ENCODE measurements around the gene B3GNT9.

The B3GNT9 gene

GRCh38 chr16:67184995-67185650 lies 34.3 kb upstream of the B3GNT9 start:
- DNase-seq = peak; percentile 86

GRCh38 chr16:67184453-67184994 lies 33.7 kb upstream of the B3GNT9 start:
- DNase-seq = no peak

GRCh38 chr16:67183627-67184452 lies 33.0 kb upstream of the B3GNT9 start, which contains the start of gene MATCAP1:
TSS of gene MATCAP1 (minus strand) at chr16:67183963. CDS start at chr16:67180610, 3,353 bp downstream.
- DNase-seq = peak; percentile 98

- no peak for DNase-seq
Measured at GRCh38 chr16:67183284-67183626, 32.5 kb upstream of the B3GNT9 start.

- DNase-seq = no peak
Measured at GRCh38 chr16:67182288-67182687, 31.5 kb upstream of the B3GNT9 start.

- peak; percentile 70 for DNase-seq
Measured at GRCh38 chr16:67181346-67181745, 30.5 kb upstream of the B3GNT9 start.

DNA sequence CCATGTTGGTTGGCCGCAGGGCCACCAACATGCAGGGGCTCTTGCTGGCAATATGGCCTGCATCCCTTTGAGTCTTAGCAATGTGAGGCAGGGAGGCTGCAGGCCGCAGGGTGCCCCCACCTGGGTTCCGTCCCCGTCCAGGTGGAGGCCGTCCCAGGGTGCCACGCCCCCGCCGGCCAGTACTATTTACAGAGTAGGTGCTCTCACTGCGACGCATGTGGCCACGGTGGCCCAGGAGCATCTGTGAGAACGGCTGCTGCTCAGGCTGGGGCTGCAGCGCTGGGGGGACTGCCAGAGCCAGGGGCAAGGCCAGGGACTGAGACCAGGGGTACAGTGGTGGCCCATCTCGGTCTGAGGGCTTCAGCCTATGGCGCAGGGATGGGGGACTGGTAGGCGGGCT lies 29.4 kb upstream of the B3GNT9 start:
- DNase-seq = no peak

DNA sequence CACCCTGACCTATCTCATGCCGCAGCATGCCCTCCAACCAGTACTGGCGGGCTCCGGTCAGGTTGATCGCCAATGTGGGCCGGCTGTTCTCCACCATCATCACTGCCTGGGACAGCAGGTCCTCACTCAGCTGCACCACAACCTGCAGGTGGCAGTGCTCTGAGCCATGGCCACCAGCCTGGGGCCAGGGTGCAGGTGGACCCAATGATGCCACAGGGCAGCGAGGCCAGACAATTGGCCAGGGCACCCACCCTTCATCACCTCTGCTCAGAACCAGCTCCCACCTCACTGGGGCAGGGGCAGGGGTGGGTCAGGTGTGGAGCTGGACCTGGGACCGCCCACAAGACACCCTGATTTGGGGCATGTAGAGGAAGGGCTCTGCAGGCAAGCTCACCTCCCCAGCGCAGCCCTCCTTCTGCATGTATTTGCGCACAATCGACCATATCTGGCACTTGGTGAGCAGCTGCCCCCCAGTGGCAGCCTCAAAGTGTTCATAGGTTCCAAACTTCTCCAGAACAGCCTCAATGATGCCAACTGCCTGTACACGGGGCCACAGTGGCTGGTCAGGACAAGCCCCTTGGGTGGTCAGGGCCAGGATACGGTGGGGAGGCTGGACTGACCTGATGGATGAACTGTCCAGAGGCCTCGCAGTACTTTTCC lies 28.8 kb upstream of the B3GNT9 start:
- DNase-seq = no peak

- peak; percentile 42 for DNase-seq
Measured at GRCh38 chr16:67177743-67178699, 27.2 kb upstream of the B3GNT9 start.

- no peak for DNase-seq
Measured at GRCh38 chr16:67176662-67177061, 25.9 kb upstream of the B3GNT9 start.

GRCh38 chr16:67174706-67175231 lies 24.0 kb upstream of the B3GNT9 start:
- DNase-seq = no peak

- DNase-seq = peak; percentile 84
Measured at GRCh38 chr16:67173808-67174705, 23.3 kb upstream of the B3GNT9 start.

- DNase-seq = no peak
Measured at GRCh38 chr16:67173323-67173722, 22.5 kb upstream of the B3GNT9 start.

DNA sequence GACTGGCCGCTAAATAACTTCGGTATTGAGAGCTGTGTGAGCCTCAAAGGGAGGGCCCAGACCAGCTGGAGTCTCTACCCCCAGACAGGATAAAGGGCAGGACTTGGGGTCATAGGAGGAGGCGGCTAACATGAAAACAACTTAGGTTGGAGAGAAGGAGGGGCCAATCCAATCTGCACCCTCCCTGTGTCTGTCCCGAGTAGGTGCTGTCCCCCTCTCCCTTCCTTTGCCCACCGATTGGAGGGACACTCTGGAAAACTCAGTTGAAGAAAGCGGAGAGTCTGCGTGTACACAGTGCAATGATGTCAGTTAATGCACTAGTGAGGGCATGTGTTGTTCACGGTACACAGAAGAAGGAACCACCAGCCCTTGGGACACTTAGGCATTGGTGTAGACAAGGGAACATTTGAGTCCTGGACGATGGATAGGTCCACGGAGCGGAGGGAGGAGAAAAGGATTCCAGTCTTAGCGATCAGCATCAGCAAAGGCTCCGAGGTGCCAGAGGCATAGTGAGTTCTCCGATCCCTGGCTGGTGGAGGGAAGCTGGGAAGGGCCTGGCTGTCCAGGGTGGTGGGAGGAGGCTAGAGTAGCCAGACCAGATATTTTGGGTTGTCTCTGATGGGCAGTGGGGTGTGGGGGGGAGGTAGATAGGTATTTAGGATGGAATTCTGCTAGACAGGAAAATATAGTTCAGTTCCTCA lies 20.3 kb upstream of the B3GNT9 start:
- DNase-seq = no peak

GRCh38 chr16:67170168-67170948 lies 19.6 kb upstream of the B3GNT9 start, which contains the start of gene NOL3:
TSS of gene NOL3 (plus strand) at chr16:67170538.
- peak; percentile 86 for DNase-seq

- no peak for DNase-seq
Measured at GRCh38 chr16:67169642-67170167, 18.9 kb upstream of the B3GNT9 start.

- no peak for DNase-seq
Measured at GRCh38 chr16:67169011-67169451, 18.2 kb upstream of the B3GNT9 start.

DNA sequence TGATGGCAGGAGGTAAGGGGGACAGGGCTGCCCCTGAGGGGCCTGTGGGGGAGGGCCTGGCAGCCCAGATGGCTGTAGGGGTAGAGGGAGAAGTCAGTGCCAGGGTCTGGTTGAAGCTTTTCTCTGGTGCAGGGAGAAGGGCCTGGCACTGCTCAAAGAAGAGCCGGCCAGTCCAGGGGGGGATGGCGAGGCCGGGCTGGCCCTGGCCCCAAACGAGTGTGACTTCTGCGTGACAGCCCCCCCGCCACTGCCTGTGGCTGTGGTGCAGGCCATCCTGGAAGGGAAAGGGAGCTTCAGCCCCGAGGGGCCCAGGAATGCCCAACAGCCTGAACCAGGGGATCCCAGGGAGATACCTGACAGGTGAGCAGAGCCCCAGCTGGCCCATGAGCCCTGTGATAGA lies 16.8 kb upstream of the B3GNT9 start:
- DNase-seq = no peak
